HL-60 (cell line): Measurements from ENCODE around the gene NUDT8.

Experiments used
- DNase-seq, 2 experiments: peaks; one replicate each; pipeline ENCODE4 v3.0.0-alpha.2; 2010 to 2020; ENCODE audit warnings: low read depth in 1 of 2, low spot score in 1 of 2
- H3K27ac ChIP-seq: fragments of 250-450 bp; sonication (Bioruptor Pico); replicated peaks from 2 replicates; pipeline ENCODE4 v1.5.1; 2020; ENCODE audit warnings: mild to moderate bottlenecking, moderate library complexity
- H3K27me3 ChIP-seq: fragments of 250-450 bp; sonication (Bioruptor Pico); 2 replicates; pipeline ENCODE4 v1.5.1; 2021; ENCODE audit warnings: mild to moderate bottlenecking, moderate library complexity; ENCODE audit not compliant: insufficient read depth, poor library complexity, severe bottlenecking
- H3K4me3 ChIP-seq: replicated peaks from 2 replicates; pipeline ENCODE4 v1.5.1; 2011; ENCODE audit warnings: mild to moderate bottlenecking, control low read depth, low read length; ENCODE audit not compliant: insufficient read depth
- GABPA ChIP-seq: IDR thresholded peaks from 2 replicates; pipeline ENCODE4 v1.6.1; 2012; ENCODE audit warnings: low read depth
- POLR2AphosphoS5 ChIP-seq: IDR thresholded peaks from 2 replicates; pipeline ENCODE4 v1.6.1; 2012; ENCODE audit warnings: low read depth
- SPI1 ChIP-seq: IDR thresholded peaks from 2 replicates; pipeline ENCODE4 v1.6.1; 2012; ENCODE audit warnings: low read depth, mild to moderate bottlenecking, borderline replicate concordance
- TF ChIP-seq, protein P1 (sequence below): IDR thresholded peaks from one replicate; pipeline ENCODE4 v1.5.1; 2011; ENCODE audit warnings: low read length, control low read depth, inconsistent platforms; ENCODE audit not compliant: insufficient read depth
- TF ChIP-seq, protein P2 (sequence below): IDR thresholded peaks from 2 replicates; pipeline ENCODE4 v1.6.1; 2012; ENCODE audit warnings: low read depth; ENCODE audit not compliant: insufficient replicate concordance

Gene NUDT8

DNA sequence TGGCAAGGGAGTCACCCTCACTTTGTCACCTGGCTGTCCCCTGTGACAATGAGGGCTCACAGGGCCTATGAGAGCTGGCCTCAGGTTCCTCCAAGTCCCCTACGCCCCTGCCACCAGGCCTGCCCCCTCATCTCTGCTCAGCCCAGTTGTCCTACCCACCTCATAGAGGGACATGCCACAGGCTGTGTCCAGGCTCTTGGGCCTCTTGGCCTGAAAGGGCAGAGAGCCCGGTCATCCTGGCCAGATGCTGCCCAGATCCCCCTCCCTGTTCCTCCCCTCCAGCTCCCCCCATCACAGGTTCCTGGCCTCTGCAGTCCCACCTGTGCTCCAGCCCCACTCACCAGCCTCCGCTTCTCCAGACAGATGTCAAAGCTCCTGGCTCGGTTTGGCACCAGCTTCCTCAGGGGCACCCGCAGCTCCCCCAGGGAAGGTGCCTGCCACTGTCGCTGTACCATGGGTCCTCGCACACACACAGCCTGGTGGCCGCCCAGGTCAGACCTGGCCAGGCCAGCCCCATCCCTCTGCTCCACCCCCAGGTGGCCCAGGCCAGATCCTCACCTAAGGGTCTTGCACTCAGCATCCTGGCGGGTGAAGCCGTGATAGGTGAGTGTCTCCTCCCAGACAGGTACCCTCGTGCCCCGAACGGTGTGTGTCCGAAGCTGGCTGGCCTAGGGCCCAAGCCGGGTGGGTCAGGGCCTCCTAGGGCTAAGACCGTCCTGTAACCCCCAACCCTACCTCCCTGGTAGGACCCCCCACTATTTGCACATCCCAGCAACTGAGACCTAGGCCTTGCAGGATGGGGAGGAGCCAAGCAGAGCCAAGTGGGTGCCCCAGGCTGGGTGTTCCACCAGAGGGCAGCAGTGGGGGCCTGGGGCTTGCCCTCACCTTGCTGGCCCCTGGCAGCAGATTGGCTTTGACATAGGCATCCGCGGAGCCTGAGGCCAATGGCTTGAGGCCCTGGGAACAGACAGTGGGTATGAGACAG lies 14.7 kb downstream of the NUDT8 start:
- peak; percentile 26 to 66 for DNase-seq
- no peaks in the 10 kb centered on the region for H3K27me3 ChIP-seq
- TF ChIP-seq, protein P1, sequence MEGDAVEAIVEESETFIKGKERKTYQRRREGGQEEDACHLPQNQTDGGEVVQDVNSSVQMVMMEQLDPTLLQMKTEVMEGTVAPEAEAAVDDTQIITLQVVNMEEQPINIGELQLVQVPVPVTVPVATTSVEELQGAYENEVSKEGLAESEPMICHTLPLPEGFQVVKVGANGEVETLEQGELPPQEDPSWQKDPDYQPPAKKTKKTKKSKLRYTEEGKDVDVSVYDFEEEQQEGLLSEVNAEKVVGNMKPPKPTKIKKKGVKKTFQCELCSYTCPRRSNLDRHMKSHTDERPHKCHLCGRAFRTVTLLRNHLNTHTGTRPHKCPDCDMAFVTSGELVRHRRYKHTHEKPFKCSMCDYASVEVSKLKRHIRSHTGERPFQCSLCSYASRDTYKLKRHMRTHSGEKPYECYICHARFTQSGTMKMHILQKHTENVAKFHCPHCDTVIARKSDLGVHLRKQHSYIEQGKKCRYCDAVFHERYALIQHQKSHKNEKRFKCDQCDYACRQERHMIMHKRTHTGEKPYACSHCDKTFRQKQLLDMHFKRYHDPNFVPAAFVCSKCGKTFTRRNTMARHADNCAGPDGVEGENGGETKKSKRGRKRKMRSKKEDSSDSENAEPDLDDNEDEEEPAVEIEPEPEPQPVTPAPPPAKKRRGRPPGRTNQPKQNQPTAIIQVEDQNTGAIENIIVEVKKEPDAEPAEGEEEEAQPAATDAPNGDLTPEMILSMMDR, result peak; percentile 73
- TF ChIP-seq GABPA (no peak), POLR2AphosphoS5 (no peak), SPI1 (no peak)
- TF ChIP-seq, protein P2, sequence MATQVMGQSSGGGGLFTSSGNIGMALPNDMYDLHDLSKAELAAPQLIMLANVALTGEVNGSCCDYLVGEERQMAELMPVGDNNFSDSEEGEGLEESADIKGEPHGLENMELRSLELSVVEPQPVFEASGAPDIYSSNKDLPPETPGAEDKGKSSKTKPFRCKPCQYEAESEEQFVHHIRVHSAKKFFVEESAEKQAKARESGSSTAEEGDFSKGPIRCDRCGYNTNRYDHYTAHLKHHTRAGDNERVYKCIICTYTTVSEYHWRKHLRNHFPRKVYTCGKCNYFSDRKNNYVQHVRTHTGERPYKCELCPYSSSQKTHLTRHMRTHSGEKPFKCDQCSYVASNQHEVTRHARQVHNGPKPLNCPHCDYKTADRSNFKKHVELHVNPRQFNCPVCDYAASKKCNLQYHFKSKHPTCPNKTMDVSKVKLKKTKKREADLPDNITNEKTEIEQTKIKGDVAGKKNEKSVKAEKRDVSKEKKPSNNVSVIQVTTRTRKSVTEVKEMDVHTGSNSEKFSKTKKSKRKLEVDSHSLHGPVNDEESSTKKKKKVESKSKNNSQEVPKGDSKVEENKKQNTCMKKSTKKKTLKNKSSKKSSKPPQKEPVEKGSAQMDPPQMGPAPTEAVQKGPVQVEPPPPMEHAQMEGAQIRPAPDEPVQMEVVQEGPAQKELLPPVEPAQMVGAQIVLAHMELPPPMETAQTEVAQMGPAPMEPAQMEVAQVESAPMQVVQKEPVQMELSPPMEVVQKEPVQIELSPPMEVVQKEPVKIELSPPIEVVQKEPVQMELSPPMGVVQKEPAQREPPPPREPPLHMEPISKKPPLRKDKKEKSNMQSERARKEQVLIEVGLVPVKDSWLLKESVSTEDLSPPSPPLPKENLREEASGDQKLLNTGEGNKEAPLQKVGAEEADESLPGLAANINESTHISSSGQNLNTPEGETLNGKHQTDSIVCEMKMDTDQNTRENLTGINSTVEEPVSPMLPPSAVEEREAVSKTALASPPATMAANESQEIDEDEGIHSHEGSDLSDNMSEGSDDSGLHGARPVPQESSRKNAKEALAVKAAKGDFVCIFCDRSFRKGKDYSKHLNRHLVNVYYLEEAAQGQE, result no peak
- peak overlapping the region; percentile 85 for H3K27ac ChIP-seq
- no peak overlapping the region for H3K4me3 ChIP-seq

DNA sequence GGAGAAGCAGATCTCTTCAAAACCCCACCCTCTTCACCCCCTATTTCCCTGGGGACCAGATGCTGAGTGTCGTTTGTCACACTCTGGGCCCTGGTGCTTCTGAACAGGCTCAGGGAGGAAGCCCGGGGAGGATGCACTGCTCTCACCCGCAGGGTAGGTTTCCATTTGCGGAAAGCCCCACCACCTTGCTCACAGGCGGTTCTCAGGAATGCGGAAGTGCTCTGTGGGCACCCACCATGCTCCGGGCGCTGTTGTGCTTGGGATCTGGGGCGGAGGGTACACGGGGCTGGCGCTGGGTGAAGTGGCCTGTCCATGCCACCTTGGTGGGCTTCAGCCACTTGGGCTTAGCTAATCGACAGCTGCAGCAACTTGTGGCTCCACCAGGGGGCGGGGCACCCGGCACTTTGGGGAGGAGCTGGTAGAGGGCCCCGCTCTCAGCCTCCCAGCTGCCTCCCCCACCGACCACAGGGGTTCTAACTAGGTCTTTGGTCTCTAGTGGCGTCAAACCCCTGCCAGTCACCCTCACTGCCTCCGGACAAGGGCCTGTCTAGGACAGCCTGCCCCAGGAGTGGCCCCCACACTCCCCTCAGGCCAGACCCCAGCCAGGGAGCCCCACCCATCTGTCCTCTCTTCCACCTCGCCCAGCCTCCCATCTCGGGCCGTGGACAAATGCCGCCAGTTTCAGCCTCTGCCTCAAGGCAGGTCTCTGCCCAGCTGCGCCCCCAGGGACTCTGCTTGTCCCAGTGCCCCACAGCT lies 15.6 kb downstream of the NUDT8 start:
- Histone ChIP-seq H3K4me3 (peak overlapping the region; percentile 27), H3K27ac (peak overlapping the region; percentile 85), H3K27me3 (no peaks in the 10 kb centered on the region)
- TF ChIP-seq SPI1, result peak; percentile 98
- no peak for TF ChIP-seq GABPA
- TF ChIP-seq, protein P2, result peak; percentile 58
- TF ChIP-seq, protein P1, result no peak
- TF ChIP-seq POLR2AphosphoS5, result peak; percentile 94
- DNase-seq, result peak; percentile 72 to 93

DNA sequence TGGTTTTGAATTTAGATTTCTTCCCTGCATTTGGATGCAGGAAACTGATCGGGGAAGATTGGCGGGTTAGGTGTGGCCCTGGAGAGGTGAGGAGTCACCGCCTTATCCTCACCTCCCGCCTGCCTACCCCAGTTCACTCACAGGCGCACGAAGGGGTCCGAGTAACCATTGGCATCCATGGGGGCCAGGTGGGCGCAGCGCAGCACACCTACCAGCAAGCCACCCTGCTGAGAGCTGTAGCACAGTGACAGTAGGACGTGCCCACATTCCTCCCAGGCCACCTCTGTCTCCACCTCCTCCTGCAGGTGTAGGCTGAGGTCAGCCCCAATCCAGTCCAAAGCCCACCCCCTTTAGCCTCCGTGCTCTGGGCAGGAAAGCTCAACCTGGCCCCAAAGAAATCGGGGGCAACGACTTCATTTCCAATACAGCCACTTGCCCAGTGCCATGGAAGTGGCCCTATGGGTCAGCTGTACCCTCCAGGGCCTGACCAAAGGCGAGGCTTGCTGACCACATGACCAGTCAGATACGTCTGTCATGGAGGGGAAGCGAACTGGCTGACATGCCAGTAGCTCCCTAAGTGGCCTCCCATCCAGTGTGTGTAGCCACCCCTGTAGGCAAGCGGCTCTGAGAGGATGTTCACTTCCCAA lies 16.3 kb downstream of the NUDT8 start:
- TF ChIP-seq, protein P1, result no peak
- no peak for TF ChIP-seq SPI1
- TF ChIP-seq, protein P2, result no peak
- no peak for TF ChIP-seq GABPA
- no peak for TF ChIP-seq POLR2AphosphoS5
- no peak overlapping the region for H3K4me3 ChIP-seq
- peak overlapping the region; percentile 85 for H3K27ac ChIP-seq
- DNase-seq, result no peak
- H3K27me3 ChIP-seq, result no peaks in the 10 kb centered on the region
